HepG2 (cell line): Measurements from ENCODE around the gene CCND2. TPM values are rescaled to one million over a fixed set of nuclear protein-coding genes. Genes with fewer than 3 reads are reported as not detected.

Experiments
- CHCHD3 ChIP-seq: sonication (generic); formaldehyde crosslinking; IDR thresholded peaks from 2 replicates; pipeline ENCODE4 v1.8.0; 2022; ENCODE audit warnings: mild to moderate bottlenecking, missing genetic modification reagents, moderate library complexity
- HDAC2 ChIP-seq: sonication (generic); formaldehyde crosslinking; IDR thresholded peaks from 2 replicates; pipeline ENCODE4 v1.4.0; 2020; ENCODE audit warnings: missing genetic modification reagents
- SIX4 ChIP-seq: sonication (generic); formaldehyde crosslinking; IDR thresholded peaks from 2 replicates; pipeline ENCODE4 v1.4.0; 2020; ENCODE audit warnings: missing genetic modification reagents
- ZNF33B ChIP-seq: sonication (generic); formaldehyde crosslinking; IDR thresholded peaks from 2 replicates; pipeline ENCODE4 v1.5.1; 2020; ENCODE audit warnings: mild to moderate bottlenecking, missing genetic modification reagents
- ZNF550 ChIP-seq: sonication (generic); formaldehyde crosslinking; IDR thresholded peaks from 2 replicates; pipeline ENCODE4 v1.4.0; 2020; ENCODE audit warnings: mild to moderate bottlenecking, missing genetic modification reagents, borderline replicate concordance
- polyA plus RNA-seq, 8 experiments: library from polyadenylated mRNA; depleted of rRNA in 3 of 8; stranded (reverse) in 7 of 8; unstranded in 1 of 8; fragments of >200 nt; fragmentation: Illumina TruSeq in 4 of 8; extraction: Trizol in 4 of 8; gene quantifications; 2 replicates each; pipeline versions ENCODE4 v1.2.1 to v1.2.3, GENCODE V29; 2011 to 2016; ENCODE audit warnings: low read depth in 4 of 8, missing spikeins in 1 of 8, mixed read lengths in 1 of 8; ENCODE audit not compliant: insufficient read depth in 1 of 8
- total RNA-seq, 5 experiments: library from RNA; depleted of rRNA; stranded (reverse); fragments of >200 nt; fragmentation: Illumina TruSeq; extraction: Trizol; gene quantifications; 2 replicates each; pipeline ENCODE4 v1.2.3, GENCODE V29; 2016; ENCODE audit warnings: low read depth in 1 of 5
- TF ChIP-seq, protein P1 (sequence below): sonication (generic); formaldehyde crosslinking; IDR thresholded peaks from 2 replicates; pipeline ENCODE4 v1.5.1; 2020; ENCODE audit warnings: missing genetic modification reagents, mild to moderate bottlenecking, borderline replicate concordance
- TF ChIP-seq, protein P2 (sequence below): sonication (generic); formaldehyde crosslinking; IDR thresholded peaks from 2 replicates; pipeline ENCODE4 v1.5.0; 2020; ENCODE audit warnings: missing genetic modification reagents, mild to moderate bottlenecking, borderline replicate concordance
- TF ChIP-seq, protein P3 (sequence below): sonication (generic); formaldehyde crosslinking; IDR thresholded peaks from 2 replicates; pipeline ENCODE4 v1.5.1; 2020; ENCODE audit warnings: mild to moderate bottlenecking, missing genetic modification reagents
- TF ChIP-seq, protein P4 (sequence below): IDR thresholded peaks from 2 replicates; pipeline ENCODE4 v1.6.1; 2018; ENCODE audit warnings: missing genetic modification reagents, mild to moderate bottlenecking, missing compliant biosample characterization

CCND2 gene
- total and polyA plus RNA-seq, 2 of the 13 experiments (the other 11 are each of a cell fraction or from before 2014, with no cell fraction given), result 0.61 to 1.4 TPM

DNA sequence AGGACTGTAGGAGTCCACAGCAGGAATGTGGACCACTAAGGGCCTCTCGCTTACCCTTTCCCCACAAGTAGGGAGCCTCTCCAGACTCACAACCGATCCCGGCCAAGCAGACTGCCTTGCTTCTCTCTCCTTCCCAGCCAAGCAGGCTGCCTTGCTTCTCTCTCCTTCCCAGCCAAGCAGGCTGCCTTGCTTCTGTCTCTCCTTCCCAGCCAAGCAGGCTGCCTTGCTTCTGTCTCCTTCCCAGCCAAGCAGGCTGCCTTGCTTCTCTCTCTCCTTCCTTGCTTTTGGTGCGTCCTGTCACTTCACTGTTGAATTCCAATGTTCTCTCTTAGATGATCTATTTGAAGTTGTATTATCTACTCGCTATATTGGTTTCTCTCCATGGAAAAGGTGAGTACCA lies 32.6 kb upstream of the CCND2 start (continued):
- TF ChIP-seq, protein P1, sequence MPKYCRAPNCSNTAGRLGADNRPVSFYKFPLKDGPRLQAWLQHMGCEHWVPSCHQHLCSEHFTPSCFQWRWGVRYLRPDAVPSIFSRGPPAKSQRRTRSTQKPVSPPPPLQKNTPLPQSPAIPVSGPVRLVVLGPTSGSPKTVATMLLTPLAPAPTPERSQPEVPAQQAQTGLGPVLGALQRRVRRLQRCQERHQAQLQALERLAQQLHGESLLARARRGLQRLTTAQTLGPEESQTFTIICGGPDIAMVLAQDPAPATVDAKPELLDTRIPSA (CRISPR knock-in tag), result no peak
- no peak for TF ChIP-seq CHCHD3 (CRISPR knock-in tag)
- TF ChIP-seq, protein P2, sequence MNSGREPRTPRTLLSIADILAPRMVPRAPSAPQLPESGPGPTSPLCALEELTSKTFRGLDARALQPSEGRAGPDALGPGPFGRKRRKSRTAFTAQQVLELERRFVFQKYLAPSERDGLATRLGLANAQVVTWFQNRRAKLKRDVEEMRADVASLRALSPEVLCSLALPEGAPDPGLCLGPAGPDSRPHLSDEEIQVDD (CRISPR knock-in tag), result no peak
- TF ChIP-seq, protein P3, sequence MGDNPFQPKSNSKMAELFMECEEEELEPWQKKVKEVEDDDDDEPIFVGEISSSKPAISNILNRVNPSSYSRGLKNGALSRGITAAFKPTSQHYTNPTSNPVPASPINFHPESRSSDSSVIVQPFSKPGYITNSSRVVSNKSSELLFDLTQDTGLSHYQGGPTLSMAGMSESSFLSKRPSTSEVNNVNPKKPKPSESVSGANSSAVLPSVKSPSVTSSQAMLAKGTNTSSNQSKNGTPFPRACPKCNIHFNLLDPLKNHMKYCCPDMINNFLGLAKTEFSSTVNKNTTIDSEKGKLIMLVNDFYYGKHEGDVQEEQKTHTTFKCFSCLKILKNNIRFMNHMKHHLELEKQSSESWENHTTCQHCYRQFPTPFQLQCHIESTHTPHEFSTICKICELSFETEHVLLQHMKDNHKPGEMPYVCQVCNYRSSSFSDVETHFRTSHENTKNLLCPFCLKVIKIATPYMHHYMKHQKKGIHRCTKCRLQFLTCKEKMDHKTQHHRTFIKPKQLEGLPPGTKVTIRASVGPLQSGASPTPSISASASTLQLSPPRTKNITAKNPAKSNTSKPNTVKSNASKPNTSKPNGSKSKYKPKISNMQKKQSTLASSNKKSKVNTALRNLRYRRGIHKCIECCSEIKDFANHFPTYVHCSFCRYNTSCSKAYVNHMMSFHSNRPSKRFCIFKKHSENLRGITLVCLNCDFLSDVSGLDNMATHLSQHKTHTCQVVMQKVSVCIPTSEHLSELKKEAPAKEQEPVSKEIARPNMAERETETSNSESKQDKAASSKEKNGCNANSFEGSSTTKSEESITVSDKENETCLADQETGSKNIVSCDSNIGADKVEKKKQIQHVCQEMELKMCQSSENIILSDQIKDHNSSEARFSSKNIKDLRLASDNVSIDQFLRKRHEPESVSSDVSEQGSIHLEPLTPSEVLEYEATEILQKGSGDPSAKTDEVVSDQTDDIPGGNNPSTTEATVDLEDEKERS (CRISPR knock-in tag), result no peak
- no peak for TF ChIP-seq SIX4
- TF ChIP-seq, protein P4, sequence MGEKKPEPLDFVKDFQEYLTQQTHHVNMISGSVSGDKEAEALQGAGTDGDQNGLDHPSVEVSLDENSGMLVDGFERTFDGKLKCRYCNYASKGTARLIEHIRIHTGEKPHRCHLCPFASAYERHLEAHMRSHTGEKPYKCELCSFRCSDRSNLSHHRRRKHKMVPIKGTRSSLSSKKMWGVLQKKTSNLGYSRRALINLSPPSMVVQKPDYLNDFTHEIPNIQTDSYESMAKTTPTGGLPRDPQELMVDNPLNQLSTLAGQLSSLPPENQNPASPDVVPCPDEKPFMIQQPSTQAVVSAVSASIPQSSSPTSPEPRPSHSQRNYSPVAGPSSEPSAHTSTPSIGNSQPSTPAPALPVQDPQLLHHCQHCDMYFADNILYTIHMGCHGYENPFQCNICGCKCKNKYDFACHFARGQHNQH (CRISPR knock-in tag), result no peak
- no peak for TF ChIP-seq ZNF550 (CRISPR knock-in tag)
- no peak for TF ChIP-seq HDAC2 (CRISPR knock-in tag)
- TF ChIP-seq ZNF33B (CRISPR knock-in tag), result no peak
